HEK293 (cell line): Measurements from ENCODE around the gene UBE2Q1.

ENCODE experiments used
- CTCF ChIA-PET: fragments of 350-600 bp; formaldehyde crosslinking; extraction: SDS; loops from one replicate; lab custom pipeline; 2021; ENCODE audit warnings: antibody characterized with exemption; lab: Yijun Ruan, JAX
- POLR2A ChIA-PET: fragments of 300-600 bp; formaldehyde crosslinking; extraction: SDS; loops from one replicate; lab custom pipeline; 2020; ENCODE audit warnings: antibody characterized with exemption, inconsistent platforms; lab: Yijun Ruan, JAX
- H3K27ac ChIP-seq: fragments of 200-500 bp; sonication (Bioruptor generic); 2 replicates; pipeline ENCODE4 v1.5.1; 2014; ENCODE audit warnings: low read depth, low read length, control low read depth, inconsistent platforms; ENCODE audit errors: extremely low read depth
- H3K36me3 ChIP-seq, 2 experiments: fragments of 200-500 bp in 1 of 2; sonication (Bioruptor generic) in 1 of 2; 1 replicate in 1 of 2; 2 replicates in 1 of 2; pipeline ENCODE4 v1.5.1; 2014 to 2017; ENCODE audit warnings: inconsistent platforms in 2 of 2, low read length in 2 of 2; ENCODE audit not compliant: control insufficient read depth in 2 of 2, insufficient read depth in 1 of 2
- H3K4me1 ChIP-seq: fragments of 200-500 bp; sonication (Bioruptor generic); 2 replicates; pipeline ENCODE4 v1.5.1; 2014; ENCODE audit warnings: mild to moderate bottlenecking, low read length, inconsistent platforms; ENCODE audit not compliant: control insufficient read depth, insufficient read depth
- H3K4me3 ChIP-seq: 2 replicates; pipeline ENCODE4 v1.5.1; 2011; ENCODE audit warnings: low read depth, mild to moderate bottlenecking, control low read depth, low read length, moderate library complexity
- H3K9me3 ChIP-seq: fragments of 200-500 bp; sonication (Bioruptor generic); 2 replicates; pipeline ENCODE4 v1.5.1; 2014; ENCODE audit warnings: low read depth, low read length, inconsistent platforms; ENCODE audit not compliant: control insufficient read depth, insufficient read depth
- HOXC10 ChIP-seq: sonication (generic); formaldehyde crosslinking; IDR thresholded peaks from 2 replicates; pipeline ENCODE4 v1.8.1; 2023; ENCODE audit warnings: mild to moderate bottlenecking, missing genetic modification reagents
- MZF1 ChIP-seq: fragments of 450-650 bp; formaldehyde crosslinking; IDR thresholded peaks from 2 replicates; pipeline ENCODE4 v1.5.1; 2017; ENCODE audit warnings: missing biosample characterization, missing genetic modification characterization, borderline replicate concordance
- PBX3 ChIP-seq: sonication (generic); formaldehyde crosslinking; IDR thresholded peaks from 2 replicates; pipeline ENCODE4 v1.8.1; 2022; ENCODE audit warnings: mild to moderate bottlenecking, moderate library complexity, missing genetic modification reagents
- SP3 ChIP-seq: fragments of 450-650 bp; formaldehyde crosslinking; IDR thresholded peaks from 2 replicates; pipeline ENCODE4 v1.5.1; 2016; ENCODE audit warnings: missing biosample characterization, missing genetic modification characterization
- ZBTB10 ChIP-seq: fragments of 450-650 bp; formaldehyde crosslinking; IDR thresholded peaks from 2 replicates; pipeline ENCODE4 v1.5.1; 2016; ENCODE audit warnings: missing biosample characterization, missing genetic modification characterization
- ZBTB17 ChIP-seq: fragments of 450-650 bp; formaldehyde crosslinking; IDR thresholded peaks from 2 replicates; pipeline ENCODE4 v1.5.1; 2016; ENCODE audit warnings: missing biosample characterization, missing genetic modification characterization
- ZBTB44 ChIP-seq: fragments of 450-650 bp; IDR thresholded peaks from 2 replicates; pipeline ENCODE4 v1.5.1; 2018; ENCODE audit warnings: missing biosample characterization, mild to moderate bottlenecking, missing genetic modification characterization
- ZFHX2 ChIP-seq: fragments of 450-650 bp; formaldehyde crosslinking; conservative IDR thresholded peaks from 2 replicates; pipeline ENCODE4 v1.5.1; 2016; ENCODE audit warnings: missing biosample characterization, missing genetic modification characterization
- ZFP37 ChIP-seq: fragments of 450-650 bp; formaldehyde crosslinking; IDR thresholded peaks from 2 replicates; pipeline ENCODE4 v1.5.1; 2016; ENCODE audit warnings: missing biosample characterization, missing genetic modification characterization
- ZNF114 ChIP-seq: fragments of 450-650 bp; formaldehyde crosslinking; IDR thresholded peaks from 2 replicates; pipeline ENCODE4 v1.5.0; 2017; ENCODE audit warnings: missing biosample characterization, missing genetic modification characterization
- ZNF121 ChIP-seq: fragments of 450-650 bp; formaldehyde crosslinking; IDR thresholded peaks from 2 replicates; pipeline ENCODE4 v1.5.1; 2016; ENCODE audit warnings: missing biosample characterization, missing genetic modification characterization
- ZNF223 ChIP-seq: fragments of 450-650 bp; formaldehyde crosslinking; IDR thresholded peaks from 2 replicates; pipeline ENCODE4 v1.5.1; 2016; ENCODE audit warnings: missing biosample characterization, missing genetic modification characterization
- ZNF341 ChIP-seq: fragments of 450-650 bp; formaldehyde crosslinking; IDR thresholded peaks from 2 replicates; pipeline ENCODE4; 2016; ENCODE audit warnings: low read depth, missing biosample characterization, missing genetic modification characterization
- ZNF366 ChIP-seq: fragments of 450-650 bp; formaldehyde crosslinking; conservative IDR thresholded peaks from 2 replicates; pipeline ENCODE4 v1.5.1; 2016; ENCODE audit warnings: missing biosample characterization, missing genetic modification characterization
- ZNF416 ChIP-seq: fragments of 450-650 bp; formaldehyde crosslinking; IDR thresholded peaks from 2 replicates; pipeline ENCODE4 v1.5.1; 2016; ENCODE audit warnings: missing biosample characterization, missing genetic modification characterization
- ZSCAN16 ChIP-seq: fragments of 450-650 bp; formaldehyde crosslinking; IDR thresholded peaks from 2 replicates; pipeline ENCODE4 v1.5.1; 2016; ENCODE audit warnings: missing biosample characterization, missing genetic modification characterization
- TF ChIP-seq, protein P1 (sequence below): fragments of 450-650 bp; formaldehyde crosslinking; IDR thresholded peaks from 2 replicates; pipeline ENCODE4 v1.5.1; 2016; ENCODE audit warnings: missing biosample characterization, missing genetic modification characterization, borderline replicate concordance

Gene UBE2Q1

GRCh38 chr1:154571964-154572288 lies 13.5 kb upstream of the UBE2Q1 start (continued):
- TF ChIP-seq ZSCAN16 (no peak), ZBTB44 (tag by site-specific recombination) (no peak), MZF1 (tag by site-specific recombination) (no peak), ZBTB10 (tag by site-specific recombination) (no peak), HOXC10 (CRISPR knock-in tag) (no peak), ZFP37 (no peak), PBX3 (CRISPR knock-in tag) (no peak), ZNF223 (tag by site-specific recombination) (no peak), ZBTB17 (tag by site-specific recombination) (no peak), SP3 (tag by site-specific recombination) (no peak)

DNA sequence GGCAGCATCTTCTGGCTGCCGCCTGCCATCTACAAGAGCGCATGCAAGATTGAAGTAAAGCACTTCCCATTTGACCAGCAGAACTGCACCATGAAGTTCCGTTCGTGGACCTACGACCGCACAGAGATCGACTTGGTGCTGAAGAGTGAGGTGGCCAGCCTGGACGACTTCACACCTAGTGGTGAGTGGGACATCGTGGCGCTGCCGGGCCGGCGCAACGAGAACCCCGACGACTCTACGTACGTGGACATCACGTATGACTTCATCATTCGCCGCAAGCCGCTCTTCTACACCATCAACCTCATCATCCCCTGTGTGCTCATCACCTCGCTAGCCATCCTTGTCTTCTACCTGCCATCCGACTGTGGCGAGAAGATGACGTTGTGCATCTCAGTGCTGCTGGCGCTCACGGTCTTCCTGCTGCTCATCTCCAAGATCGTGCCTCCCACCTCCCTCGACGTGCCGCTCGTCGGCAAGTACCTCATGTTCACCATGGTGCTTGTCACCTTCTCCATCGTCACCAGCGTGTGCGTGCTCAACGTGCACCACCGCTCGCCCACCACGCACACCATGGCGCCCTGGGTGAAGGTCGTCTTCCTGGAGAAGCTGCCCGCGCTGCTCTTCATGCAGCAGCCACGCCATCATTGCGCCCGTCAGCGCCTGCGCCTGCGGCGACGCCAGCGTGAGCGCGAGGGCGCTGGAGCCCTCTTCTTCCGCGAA lies 12.9 kb upstream of the UBE2Q1 start:
- POLR2A ChIA-PET = no interaction called here
- CTCF ChIA-PET = interaction anchor here (1.0 kb wide), 1 partner anchor 12 kb away, joined by 3 read pairs; no protein-coding TSS in a partner anchor
- TF ChIP-seq ZNF341 (tag by site-specific recombination) (no peak), ZNF366 (tag by site-specific recombination) (no peak), ZNF114 (tag by site-specific recombination) (no peak), ZNF416 (tag by site-specific recombination) (no peak), ZFHX2 (tag by site-specific recombination) (no peak), ZNF121 (tag by site-specific recombination) (no peak)
- TF ChIP-seq, protein P1, sequence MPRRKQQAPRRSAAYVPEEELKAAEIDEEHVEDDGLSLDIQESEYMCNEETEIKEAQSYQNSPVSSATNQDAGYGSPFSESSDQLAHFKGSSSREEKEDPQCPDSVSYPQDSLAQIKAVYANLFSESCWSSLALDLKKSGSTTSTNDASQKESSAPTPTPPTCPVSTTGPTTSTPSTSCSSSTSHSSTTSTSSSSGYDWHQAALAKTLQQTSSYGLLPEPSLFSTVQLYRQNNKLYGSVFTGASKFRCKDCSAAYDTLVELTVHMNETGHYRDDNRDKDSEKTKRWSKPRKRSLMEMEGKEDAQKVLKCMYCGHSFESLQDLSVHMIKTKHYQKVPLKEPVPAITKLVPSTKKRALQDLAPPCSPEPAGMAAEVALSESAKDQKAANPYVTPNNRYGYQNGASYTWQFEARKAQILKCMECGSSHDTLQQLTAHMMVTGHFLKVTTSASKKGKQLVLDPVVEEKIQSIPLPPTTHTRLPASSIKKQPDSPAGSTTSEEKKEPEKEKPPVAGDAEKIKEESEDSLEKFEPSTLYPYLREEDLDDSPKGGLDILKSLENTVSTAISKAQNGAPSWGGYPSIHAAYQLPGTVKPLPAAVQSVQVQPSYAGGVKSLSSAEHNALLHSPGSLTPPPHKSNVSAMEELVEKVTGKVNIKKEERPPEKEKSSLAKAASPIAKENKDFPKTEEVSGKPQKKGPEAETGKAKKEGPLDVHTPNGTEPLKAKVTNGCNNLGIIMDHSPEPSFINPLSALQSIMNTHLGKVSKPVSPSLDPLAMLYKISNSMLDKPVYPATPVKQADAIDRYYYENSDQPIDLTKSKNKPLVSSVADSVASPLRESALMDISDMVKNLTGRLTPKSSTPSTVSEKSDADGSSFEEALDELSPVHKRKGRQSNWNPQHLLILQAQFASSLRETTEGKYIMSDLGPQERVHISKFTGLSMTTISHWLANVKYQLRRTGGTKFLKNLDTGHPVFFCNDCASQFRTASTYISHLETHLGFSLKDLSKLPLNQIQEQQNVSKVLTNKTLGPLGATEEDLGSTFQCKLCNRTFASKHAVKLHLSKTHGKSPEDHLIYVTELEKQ (tag by site-specific recombination) = no peak
- TF ChIP-seq, all 188 proteins: peak for 0
- H3K4me3 ChIP-seq = no peak overlapping the region
- no peaks in the 10 kb centered on the region for H3K36me3 ChIP-seq
- H3K27ac ChIP-seq = no peak overlapping the region
- no peaks in the 10 kb centered on the region for H3K9me3 ChIP-seq
- H3K4me1 ChIP-seq = peaks cover 6% of the 10 kb centered on the region; the same call in 1 of the 2 replicates
